Upper lobe of right lung (tissue), 1 donor: ENCODE data around the gene SNX32. TPM values are rescaled to one million over a fixed set of nuclear protein-coding genes. Genes with fewer than 3 reads are reported as not detected.
A peak's percentile ranks its signal among the peaks of the same experiment; 100 is the strongest.

ENCODE experiments used
- ATAC-seq: fragments of 200-7000 bp; cut with Tn5 transposase; one replicate; pipeline ENCODE4 v1.9.1; 2020; ENCODE audit warnings: mild to moderate bottlenecking, moderate library complexity
- DNase-seq: peaks from one replicate; pipeline ENCODE4 v3.0.0-alpha.2; 2020
- H3K27ac ChIP-seq: fragments of 200-600 bp; one replicate; pipeline ENCODE4 v1.8.0; 2022
- H3K27me3 ChIP-seq: fragments of 200-600 bp; one replicate; pipeline ENCODE4 v1.8.0; 2022; ENCODE audit warnings: mild to moderate bottlenecking
- H3K36me3 ChIP-seq: fragments of 200-600 bp; one replicate; pipeline ENCODE4 v1.8.0; 2022
- H3K4me1 ChIP-seq: fragments of 200-600 bp; one replicate; pipeline ENCODE4 v1.8.0; 2022
- H3K4me3 ChIP-seq: fragments of 200-600 bp; one replicate; pipeline ENCODE4 v1.8.0; 2022; ENCODE audit warnings: mild to moderate bottlenecking
- H3K9me3 ChIP-seq: fragments of 200-600 bp; one replicate; pipeline ENCODE4 v1.8.0; 2022
- intact Hi-C: fragments of 100-400 bp; cut with DNase I; formaldehyde crosslinking; loops from one replicate; pipeline ENCODE4 v1.11.0; 2022
- total RNA-seq: library from RNA; stranded (reverse); fragmentation: NEBNext Ultra II Directional; extraction: Animal tissue kit (Norgen Biotek cat#: 25700); gene quantifications from one replicate; pipeline ENCODE4 v1.2.1, GENCODE V29; 2021
- TF ChIP-seq, protein P1 (sequence below): fragments of 200-600 bp; IDR thresholded peaks from one replicate; pipeline ENCODE4 v1.8.0; 2022; ENCODE audit warnings: antibody characterized with exemption
- donor health status: DM: no; HTN: yes; CAD: no; lungs with severe emphysema.

The SNX32 gene
- total RNA-seq, 1 donor from 2014 or later: not detected

- intact Hi-C loops: no loop called here
- H3K27ac ChIP-seq: no peak overlapping the region
- ATAC-seq (no peak), DNase-seq (peak; percentile 25)
- peaks cover 38% of the 10 kb centered on the region for H3K36me3 ChIP-seq
- no peaks in the 10 kb centered on the region for H3K9me3 ChIP-seq
- H3K27me3 ChIP-seq: no peaks in the 10 kb centered on the region
- no peak overlapping the region for H3K4me3 ChIP-seq
- TF ChIP-seq, protein P1, sequence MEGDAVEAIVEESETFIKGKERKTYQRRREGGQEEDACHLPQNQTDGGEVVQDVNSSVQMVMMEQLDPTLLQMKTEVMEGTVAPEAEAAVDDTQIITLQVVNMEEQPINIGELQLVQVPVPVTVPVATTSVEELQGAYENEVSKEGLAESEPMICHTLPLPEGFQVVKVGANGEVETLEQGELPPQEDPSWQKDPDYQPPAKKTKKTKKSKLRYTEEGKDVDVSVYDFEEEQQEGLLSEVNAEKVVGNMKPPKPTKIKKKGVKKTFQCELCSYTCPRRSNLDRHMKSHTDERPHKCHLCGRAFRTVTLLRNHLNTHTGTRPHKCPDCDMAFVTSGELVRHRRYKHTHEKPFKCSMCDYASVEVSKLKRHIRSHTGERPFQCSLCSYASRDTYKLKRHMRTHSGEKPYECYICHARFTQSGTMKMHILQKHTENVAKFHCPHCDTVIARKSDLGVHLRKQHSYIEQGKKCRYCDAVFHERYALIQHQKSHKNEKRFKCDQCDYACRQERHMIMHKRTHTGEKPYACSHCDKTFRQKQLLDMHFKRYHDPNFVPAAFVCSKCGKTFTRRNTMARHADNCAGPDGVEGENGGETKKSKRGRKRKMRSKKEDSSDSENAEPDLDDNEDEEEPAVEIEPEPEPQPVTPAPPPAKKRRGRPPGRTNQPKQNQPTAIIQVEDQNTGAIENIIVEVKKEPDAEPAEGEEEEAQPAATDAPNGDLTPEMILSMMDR: no peak
- H3K4me1 ChIP-seq: peaks cover 26% of the 10 kb centered on the region
Observed at GRCh38 chr11:65885808-65886536, 52.2 kb downstream of the SNX32 start.

GRCh38 chr11:65886826-65887722 is 53.3 kb downstream of the SNX32 start:
- Histone ChIP-seq H3K27me3 (no peaks in the 10 kb centered on the region), H3K9me3 (no peaks in the 10 kb centered on the region), H3K27ac (peak overlapping the region; percentile 96), H3K4me1 (peaks cover 36% of the 10 kb centered on the region), H3K36me3 (peaks cover 38% of the 10 kb centered on the region), H3K4me3 (peak overlapping the region; percentile 91)
- no peak for ATAC-seq
- DNase-seq: peak; percentile 65
- intact Hi-C loops: no loop called here
- TF ChIP-seq, protein P1: no peak

- TF ChIP-seq, protein P1: no peak
- Histone ChIP-seq H3K4me3 (peak overlapping the region; percentile 91), H3K27me3 (no peaks in the 10 kb centered on the region), H3K27ac (peak overlapping the region; percentile 96), H3K4me1 (peaks cover 43% of the 10 kb centered on the region), H3K9me3 (no peaks in the 10 kb centered on the region), H3K36me3 (peaks cover 38% of the 10 kb centered on the region)
- ATAC-seq (no peak), DNase-seq (no peak)
- intact Hi-C loops: no loop called here
Observed at GRCh38 chr11:65887723-65888162, 54.0 kb downstream of the SNX32 start.

GRCh38 chr11:65888163-65888814 is 54.5 kb downstream of the SNX32 start, which contains the start of gene FIBP:
FIBP (minus strand) TSS chr11:65888471; CDS start chr11:65888418, 53 bp downstream.
- peak within 1 kb of the TSS; percentile 91 for H3K4me3 ChIP-seq
- ATAC-seq: peak; percentile 87
- intact Hi-C loops: no loop called here
- no peaks in the 10 kb centered on the region for H3K9me3 ChIP-seq
- peaks cover 48% of the 10 kb centered on the region for H3K4me1 ChIP-seq
- peak within 1 kb of the TSS; percentile 96 for H3K27ac ChIP-seq
- TF ChIP-seq, protein P1: peak; percentile 83
- H3K36me3 ChIP-seq: peaks cover 33% of the 10 kb centered on the region
- peak; percentile 99 for DNase-seq
- H3K27me3 ChIP-seq: no peaks in the 10 kb centered on the region
